Stimulated activated CD4-positive, alpha-beta T cell treated with anti-CD3 and anti-CD28 coated beads, TNF-alpha, amount 100 ng/mL, for 4 hours (primary cell): ENCODE measurements around the gene PDXP.
"Not testable (repeated sequence)": the region's sequence is repeated elsewhere in the genome, so short reads cannot be mapped to it uniquely, and the experiment has no call there.

Source experiments
- DNase-seq, 3 experiments: peaks; one replicate each; pipeline ENCODE4 v3.0.0-alpha.2; 2020; ENCODE audit warnings: low read depth in 3 of 3

PDXP gene

GRCh38 chr22:37647317-37647716 lies 11.2 kb upstream of the PDXP start:
- no peak for DNase-seq

- DNase-seq: no peak
Observed at GRCh38 chr22:37647928-37648327, 10.6 kb upstream of the PDXP start.

- no peak for DNase-seq
Observed at GRCh38 chr22:37650463-37651136, 7.9 kb upstream of the PDXP start.

- no peak for DNase-seq
Observed at GRCh38 chr22:37654563-37655251, 3.8 kb upstream of the PDXP start.

DNA sequence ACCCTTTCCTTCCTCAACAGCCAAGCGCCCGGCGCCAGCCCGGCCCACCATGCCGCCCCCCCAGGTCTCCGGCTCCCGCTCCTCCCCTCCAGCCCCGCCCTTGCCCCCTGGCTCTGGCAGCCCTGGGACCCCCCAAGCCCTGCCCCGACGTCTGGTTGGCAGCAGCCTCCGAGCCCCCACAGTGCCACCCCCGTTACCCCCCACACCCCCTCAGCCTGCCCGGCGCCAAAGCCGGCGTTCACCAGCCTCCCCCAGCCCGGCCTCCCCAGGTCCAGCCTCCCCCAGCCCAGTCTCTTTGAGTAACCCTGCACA lies 3.3 kb upstream of the PDXP start:
- no peak for DNase-seq

DNA sequence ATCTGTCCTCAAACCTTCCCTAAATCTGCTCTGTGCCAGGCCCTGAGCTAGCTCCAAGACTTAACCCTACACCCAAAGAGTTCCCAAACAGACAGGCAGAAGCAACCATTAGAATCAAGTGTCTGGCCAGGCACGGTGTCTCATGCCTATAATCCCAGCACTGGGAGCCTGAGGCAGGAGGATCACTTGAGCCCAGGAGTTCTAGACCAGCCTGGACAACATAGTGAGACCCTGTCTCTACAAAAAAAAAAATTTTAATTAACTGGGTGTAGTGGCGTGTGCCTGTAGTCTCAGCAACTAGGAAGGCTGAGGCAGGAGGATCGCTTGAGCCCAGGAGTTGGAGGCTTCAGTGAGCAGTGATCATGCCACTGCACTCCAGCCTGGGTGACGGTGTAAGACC lies 1.9 kb upstream of the PDXP start:
- not testable (repeated sequence) for DNase-seq

- no peak for DNase-seq
Observed at GRCh38 chr22:37657590-37658132, 862 bp upstream of the PDXP start.

GRCh38 chr22:37659066-37659896 lies 758 bp downstream of the PDXP start:
- no peak for DNase-seq

GRCh38 chr22:37659897-37660708 lies 1.6 kb downstream of the PDXP start:
- DNase-seq: no peak

DNA sequence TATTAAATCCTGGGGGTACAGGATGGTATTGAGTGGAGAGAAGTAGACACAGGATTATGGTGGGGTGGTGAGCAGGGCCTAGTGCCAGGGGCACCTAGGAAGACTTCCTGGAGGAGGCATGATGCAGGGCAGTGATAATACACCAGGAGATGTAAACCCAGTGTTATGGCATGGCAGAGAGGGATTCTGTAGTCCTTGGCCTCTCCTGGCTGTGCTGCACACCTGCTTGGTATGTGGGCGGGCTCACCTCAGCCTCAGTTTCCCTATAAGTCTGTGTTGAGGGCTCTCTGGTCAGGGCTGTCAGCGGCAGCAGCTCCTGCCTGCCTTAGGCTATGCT lies 2.2 kb downstream of the PDXP start:
- DNase-seq: no peak

- no peak for DNase-seq
Observed at GRCh38 chr22:37661160-37661924, 2.8 kb downstream of the PDXP start.

DNA sequence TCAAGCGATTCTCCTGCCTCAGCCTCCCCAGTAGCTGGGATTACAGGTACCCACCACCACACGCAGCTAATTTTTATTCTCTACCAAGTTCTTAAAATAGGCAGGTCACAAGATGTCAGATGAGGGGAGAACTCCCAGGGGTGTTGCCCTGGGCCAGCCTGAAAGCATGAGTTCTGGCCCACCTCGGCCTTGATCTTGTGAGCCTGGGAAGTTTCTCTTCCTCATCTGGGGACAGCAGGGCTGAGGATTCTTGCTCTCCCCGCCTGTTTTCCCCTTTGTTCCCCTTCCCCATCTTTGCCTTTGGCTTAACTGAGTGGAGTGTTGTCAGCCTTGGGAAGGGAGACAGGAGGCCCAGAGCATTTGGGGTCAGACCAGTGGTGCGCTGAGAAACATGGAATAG lies 3.5 kb downstream of the PDXP start:
- DNase-seq: no peak

DNA sequence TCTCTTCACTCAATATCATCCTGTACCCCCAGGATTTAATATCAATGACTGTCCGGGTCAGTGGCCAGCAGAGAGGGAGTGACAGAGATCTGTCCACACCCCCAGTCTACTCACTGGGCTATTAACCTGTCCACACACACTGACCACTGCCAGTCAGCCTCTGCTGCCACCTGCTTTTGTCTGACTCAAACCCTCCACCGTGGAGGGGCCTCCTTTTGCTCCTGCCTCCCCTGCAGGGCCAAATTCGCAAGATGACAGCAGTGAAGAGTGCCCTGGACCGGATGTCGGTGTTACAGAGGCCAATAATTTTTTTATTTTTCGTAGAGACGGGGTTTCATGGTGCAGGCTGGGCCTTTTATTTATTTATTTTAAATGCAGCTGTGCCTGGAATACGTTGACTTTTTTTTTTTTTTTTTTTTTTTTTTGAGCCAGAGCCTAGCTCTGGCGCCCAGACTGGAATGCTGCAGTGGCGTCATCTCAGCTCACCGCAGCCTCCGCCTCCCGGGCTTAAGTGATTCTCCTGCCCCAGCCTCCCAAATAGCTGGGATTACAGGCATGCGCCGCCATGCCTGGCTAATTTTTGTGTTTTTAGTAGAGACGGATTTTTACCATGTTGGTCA lies 5.1 kb downstream of the PDXP start:
- DNase-seq: no peak

DNA sequence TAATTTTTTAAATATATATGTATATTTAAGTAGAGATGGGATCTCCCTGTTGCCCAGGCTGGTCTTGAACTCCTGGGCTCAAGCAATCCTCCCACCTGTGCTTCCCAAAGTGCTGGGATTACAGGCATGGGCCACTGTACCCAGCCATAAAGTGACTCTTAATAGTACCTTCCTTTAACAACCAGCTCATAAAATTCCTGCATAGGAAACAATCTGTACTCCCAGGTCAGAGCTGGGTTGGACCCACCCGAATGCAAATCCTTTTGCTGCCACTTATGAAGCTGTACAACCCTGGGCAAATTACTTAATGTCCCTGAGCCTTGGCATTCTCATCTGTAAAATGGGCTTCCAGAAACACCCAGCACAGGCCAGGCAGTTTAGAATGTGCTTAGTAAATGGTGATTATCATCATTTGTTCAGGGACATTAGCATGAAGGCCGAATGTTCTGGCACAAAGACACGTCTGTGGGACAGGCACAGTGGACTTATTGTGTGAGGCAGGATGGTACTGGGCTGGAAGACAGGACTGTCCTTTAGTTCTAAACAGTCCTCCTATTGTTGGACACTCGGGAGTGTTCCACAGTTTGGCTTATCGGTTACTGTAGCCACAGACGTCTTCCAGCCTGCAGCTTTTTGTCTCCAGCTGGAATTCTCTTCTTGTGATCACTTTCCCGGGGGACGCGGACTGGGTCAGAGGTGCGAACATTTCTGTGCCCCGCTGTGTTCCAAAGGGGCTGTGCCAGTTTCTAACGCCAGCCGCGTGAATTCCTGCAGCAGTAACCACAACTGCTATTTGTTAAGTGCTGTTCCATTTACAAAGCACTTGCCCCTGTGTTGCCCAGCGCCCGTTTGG lies 6.0 kb downstream of the PDXP start:
- DNase-seq: no peak

- no peak for DNase-seq
Observed at GRCh38 chr22:37665487-37665886, 7.0 kb downstream of the PDXP start.

GRCh38 chr22:37669586-37669985 lies 11.1 kb downstream of the PDXP start:
- DNase-seq: no peak

- no peak for DNase-seq
Observed at GRCh38 chr22:37672206-37672919, 13.8 kb downstream of the PDXP start.

GRCh38 chr22:37672920-37673455 lies 14.5 kb downstream of the PDXP start:
- DNase-seq: no peak

DNA sequence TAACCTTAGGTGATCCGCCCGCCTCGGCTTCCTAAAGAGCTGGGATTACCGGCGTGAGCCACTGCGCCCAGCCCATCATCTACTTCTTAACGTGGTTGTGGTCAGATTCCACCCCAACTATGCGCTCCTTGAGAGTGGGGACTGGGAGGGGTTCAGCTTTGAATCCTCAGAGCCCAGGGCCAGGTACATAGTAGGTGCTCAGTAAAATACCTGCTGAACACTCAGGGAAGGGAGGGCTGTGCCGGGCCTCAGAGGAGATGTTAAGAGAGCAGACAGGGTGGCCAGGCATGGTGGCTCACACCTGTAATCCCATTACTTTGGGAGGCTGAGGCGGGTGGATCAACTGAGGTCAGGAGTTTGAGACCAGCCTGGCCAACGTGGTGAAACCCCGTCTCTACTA lies 15.7 kb downstream of the PDXP start:
- DNase-seq: no peak
